Lower lobe of right lung (tissue), 2 donors: Measurements from ENCODE around the gene ATAD1. TPM values are rescaled to one million over a fixed set of nuclear protein-coding genes. Genes with fewer than 3 reads are reported as not detected.
A peak's percentile ranks its signal among the peaks of the same experiment; 100 is the strongest.
"Not testable (repeated sequence)": the region's sequence is repeated elsewhere in the genome, so short reads cannot be mapped to it uniquely, and the experiment has no call there.

Experiments used
- ATAC-seq, 2 donors: fragments of 200-7000 bp; cut with Tn5 transposase; one replicate each; pipeline ENCODE4 v1.9.1; 2020 to 2022; ENCODE audit warnings: mild to moderate bottlenecking in 2 of 2, moderate library complexity in 2 of 2
- DNase-seq: peaks from one replicate; pipeline ENCODE4 v3.0.0-alpha.2; 2020
- H3K27ac ChIP-seq: fragments of 200-600 bp; one replicate; pipeline ENCODE4 v1.8.0; 2022
- H3K27me3 ChIP-seq: fragments of 200-600 bp; one replicate; pipeline ENCODE4 v1.8.0; 2022; ENCODE audit warnings: low read depth
- H3K36me3 ChIP-seq: fragments of 200-600 bp; one replicate; pipeline ENCODE4 v1.8.0; 2022; ENCODE audit warnings: mild to moderate bottlenecking
- H3K4me1 ChIP-seq: fragments of 200-600 bp; one replicate; pipeline ENCODE4 v1.8.0; 2022
- H3K4me3 ChIP-seq: fragments of 200-600 bp; one replicate; pipeline ENCODE4 v1.8.0; 2022; ENCODE audit warnings: mild to moderate bottlenecking
- H3K9me3 ChIP-seq: fragments of 200-600 bp; one replicate; pipeline ENCODE4 v1.8.0; 2022
- intact Hi-C: fragments of 100-400 bp; cut with DNase I; formaldehyde crosslinking; loops from one replicate; pipeline ENCODE4 v1.11.0; 2022
- total RNA-seq: library from RNA; stranded (reverse); fragmentation: NEBNext Ultra II Directional; extraction: Animal tissue kit (Norgen Biotek cat#: 25700); gene quantifications from one replicate; pipeline ENCODE4 v1.2.1, GENCODE V29; 2021
- TF ChIP-seq, protein P1 (sequence below): fragments of 200-600 bp; IDR thresholded peaks from one replicate; pipeline ENCODE4 v1.8.0; 2022; ENCODE audit warnings: antibody characterized with exemption, mild to moderate bottlenecking
- donor health status: DM: no; HTN: yes; CAD: no; lungs with severe emphysema.

The ATAD1 gene
- total RNA-seq, 1 donor from 2014 or later = 51.2 TPM

DNA sequence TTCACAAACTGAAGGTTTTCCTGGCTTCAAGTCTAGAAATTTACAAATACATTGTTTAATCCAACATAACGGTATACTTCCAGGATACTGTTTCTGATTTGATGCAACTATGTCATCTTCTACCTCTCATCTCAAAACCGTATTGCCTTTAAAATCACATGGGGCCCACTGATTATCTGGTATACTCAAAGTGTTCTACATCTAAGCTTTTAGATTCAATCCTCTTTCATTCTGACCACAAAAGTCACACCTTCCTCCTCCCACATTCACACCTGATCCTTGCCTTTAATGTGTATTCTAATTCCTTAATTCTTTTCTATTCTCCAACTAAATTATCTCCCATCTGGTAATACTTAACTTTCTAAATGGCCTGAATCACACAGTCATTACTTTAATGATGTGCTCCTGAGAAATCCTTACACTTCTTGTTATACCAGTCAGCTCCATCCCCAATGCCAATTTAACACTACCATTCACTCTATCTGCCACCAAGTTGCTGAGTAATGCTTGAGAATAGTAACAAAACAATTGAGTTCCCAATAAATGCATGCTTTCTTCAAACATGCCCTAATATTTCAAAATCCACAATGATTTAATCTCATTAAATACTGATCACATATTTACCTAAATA lies 13.0 kb downstream of the ATAD1 start:
- Histone ChIP-seq H3K9me3 (no peaks in the 10 kb centered on the region), H3K27ac (no peak overlapping the region), H3K4me1 (no peaks in the 10 kb centered on the region), H3K4me3 (no peak overlapping the region), H3K36me3 (no peaks in the 10 kb centered on the region), H3K27me3 (no peaks in the 10 kb centered on the region)
- intact Hi-C loops = no loop called here
- TF ChIP-seq, protein P1, sequence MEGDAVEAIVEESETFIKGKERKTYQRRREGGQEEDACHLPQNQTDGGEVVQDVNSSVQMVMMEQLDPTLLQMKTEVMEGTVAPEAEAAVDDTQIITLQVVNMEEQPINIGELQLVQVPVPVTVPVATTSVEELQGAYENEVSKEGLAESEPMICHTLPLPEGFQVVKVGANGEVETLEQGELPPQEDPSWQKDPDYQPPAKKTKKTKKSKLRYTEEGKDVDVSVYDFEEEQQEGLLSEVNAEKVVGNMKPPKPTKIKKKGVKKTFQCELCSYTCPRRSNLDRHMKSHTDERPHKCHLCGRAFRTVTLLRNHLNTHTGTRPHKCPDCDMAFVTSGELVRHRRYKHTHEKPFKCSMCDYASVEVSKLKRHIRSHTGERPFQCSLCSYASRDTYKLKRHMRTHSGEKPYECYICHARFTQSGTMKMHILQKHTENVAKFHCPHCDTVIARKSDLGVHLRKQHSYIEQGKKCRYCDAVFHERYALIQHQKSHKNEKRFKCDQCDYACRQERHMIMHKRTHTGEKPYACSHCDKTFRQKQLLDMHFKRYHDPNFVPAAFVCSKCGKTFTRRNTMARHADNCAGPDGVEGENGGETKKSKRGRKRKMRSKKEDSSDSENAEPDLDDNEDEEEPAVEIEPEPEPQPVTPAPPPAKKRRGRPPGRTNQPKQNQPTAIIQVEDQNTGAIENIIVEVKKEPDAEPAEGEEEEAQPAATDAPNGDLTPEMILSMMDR = no peak
- ATAC-seq (peak in 1 of 2 donors; percentile 27), DNase-seq (no peak)

DNA sequence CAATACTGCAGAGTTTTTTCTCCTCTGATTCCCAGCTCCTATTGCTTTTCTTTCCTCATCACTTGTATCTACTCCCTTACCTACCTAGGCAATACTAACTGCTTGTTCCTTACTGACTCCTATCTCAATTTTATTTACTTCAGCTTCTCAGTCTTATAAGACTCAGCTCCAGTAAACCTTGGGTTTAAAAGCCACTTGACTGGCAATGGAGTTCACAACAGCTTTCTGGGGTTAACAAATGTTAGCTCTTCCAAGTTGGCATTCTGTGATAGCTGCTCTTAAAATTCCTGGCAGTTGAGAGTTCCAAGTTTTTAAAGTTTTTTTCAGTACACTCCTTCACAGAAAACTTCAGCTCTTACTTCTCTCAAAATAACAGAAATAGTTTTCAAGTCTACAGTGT lies 14.2 kb downstream of the ATAD1 start:
- H3K36me3 ChIP-seq = no peaks in the 10 kb centered on the region
- no peaks in the 10 kb centered on the region for H3K4me1 ChIP-seq
- TF ChIP-seq, protein P1 = no peak
- intact Hi-C loops = no loop called here
- H3K27ac ChIP-seq = no peak overlapping the region
- DNase-seq = no peak
- no peaks in the 10 kb centered on the region for H3K9me3 ChIP-seq
- no peak overlapping the region for H3K4me3 ChIP-seq
- H3K27me3 ChIP-seq = no peaks in the 10 kb centered on the region
- ATAC-seq = peak; percentile 72 to 92

DNA sequence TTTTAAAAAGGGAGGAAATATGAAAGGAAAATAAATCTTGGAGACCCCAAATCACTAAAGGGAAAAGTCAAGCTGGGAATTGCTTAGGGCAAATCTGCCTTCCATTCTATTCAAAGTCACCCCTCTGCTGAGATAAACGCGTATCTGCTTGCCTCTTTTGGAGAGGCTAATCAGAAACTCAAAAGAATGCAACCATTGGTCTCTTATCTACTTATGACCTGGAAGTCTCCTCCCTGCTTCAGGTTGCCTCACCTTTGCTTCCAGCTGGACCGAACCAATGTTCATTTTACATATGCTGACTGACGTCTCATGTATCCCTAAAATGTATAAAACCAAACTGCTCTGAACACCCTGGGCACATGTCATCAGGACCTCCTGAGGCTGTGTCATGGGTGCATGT lies 14.7 kb downstream of the ATAD1 start:
- DNase-seq = no peak
- H3K4me1 ChIP-seq = no peaks in the 10 kb centered on the region
- no peak overlapping the region for H3K4me3 ChIP-seq
- no peaks in the 10 kb centered on the region for H3K9me3 ChIP-seq
- intact Hi-C loops = no loop called here
- TF ChIP-seq, protein P1 = no peak
- peak in 1 of 2 donors; percentile 64 for ATAC-seq
- H3K27ac ChIP-seq = no peak overlapping the region
- H3K27me3 ChIP-seq = no peaks in the 10 kb centered on the region
- no peaks in the 10 kb centered on the region for H3K36me3 ChIP-seq

DNA sequence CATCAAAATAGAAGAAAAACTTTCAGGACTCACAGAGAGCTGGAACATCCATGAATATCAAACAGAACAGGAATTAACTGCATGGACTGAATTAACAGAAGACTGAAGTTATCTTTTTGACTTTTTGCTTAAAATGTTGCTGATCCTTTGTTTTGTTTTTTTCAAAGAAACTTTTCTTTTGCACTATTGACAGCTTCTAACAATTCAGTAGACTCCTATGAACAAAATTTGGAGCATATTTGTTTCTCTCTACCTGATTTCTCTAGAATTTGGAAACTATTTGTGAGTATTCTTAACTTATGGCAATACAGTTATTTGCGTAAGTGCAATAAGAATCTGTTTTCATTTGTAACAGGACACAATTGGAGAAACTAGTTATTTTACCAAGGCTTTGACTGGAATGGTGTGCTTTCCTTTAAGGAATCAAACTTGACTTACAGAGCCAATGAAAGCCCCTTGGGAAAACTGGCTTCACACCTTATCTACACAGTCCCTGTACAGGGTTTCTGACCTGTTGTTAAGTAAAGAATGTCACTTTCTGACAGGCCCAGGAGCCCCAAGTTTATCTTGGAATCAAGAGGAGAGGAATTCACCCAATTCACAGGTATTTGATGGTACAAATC lies 16.1 kb downstream of the ATAD1 start:
- H3K4me1 ChIP-seq, H3K36me3 ChIP-seq, H3K27me3 ChIP-seq, DNase-seq, intact Hi-C loops, ATAC-seq, H3K4me3 ChIP-seq, H3K9me3 ChIP-seq, H3K27ac ChIP-seq: not testable (repeated sequence)

DNA sequence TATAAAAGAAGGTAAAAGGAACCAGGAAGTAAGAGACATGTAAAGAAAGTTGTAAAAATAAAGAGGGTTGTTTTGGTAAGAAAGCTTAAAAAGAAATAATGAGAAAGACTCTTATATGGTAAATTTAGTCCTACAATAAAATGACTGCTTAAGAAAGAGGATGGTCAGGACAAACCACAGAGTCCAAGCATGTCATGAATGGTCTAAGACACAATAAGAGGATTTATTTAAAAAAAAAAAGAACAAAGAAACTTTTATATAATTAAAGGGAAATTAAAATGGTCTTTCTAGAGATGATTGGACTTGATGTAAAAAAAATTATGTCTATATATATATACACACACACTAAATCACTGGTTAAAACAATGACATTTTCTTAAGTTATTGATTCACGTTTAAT lies 18.2 kb downstream of the ATAD1 start:
- no peaks in the 10 kb centered on the region for H3K9me3 ChIP-seq
- DNase-seq (no peak), ATAC-seq (no peak)
- no peaks in the 10 kb centered on the region for H3K27me3 ChIP-seq
- TF ChIP-seq, protein P1 = no peak
- no peaks in the 10 kb centered on the region for H3K36me3 ChIP-seq
- intact Hi-C loops = no loop called here
- no peaks in the 10 kb centered on the region for H3K4me1 ChIP-seq
- H3K4me3 ChIP-seq = no peak overlapping the region
- no peak overlapping the region for H3K27ac ChIP-seq

DNA sequence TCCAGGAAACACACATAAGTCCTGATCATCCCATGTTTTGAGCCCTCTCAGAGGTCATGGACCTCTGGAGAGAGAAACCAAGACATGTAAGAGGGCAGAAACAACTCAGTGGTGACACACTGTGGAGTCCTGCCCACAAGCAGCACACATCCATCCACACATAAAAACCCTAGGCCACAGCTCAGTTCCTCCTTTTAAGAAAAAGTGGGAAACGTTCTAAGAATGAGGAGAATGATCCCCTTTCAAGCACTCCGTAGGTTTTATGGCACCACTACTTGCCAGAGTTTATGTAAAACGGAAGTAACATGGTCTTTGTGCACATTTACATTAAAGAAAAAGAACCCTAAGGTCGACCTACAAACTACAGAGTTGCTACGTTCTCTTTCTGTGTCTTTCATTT lies 19.9 kb downstream of the ATAD1 start:
- no peak overlapping the region for H3K27ac ChIP-seq
- H3K9me3 ChIP-seq = no peaks in the 10 kb centered on the region
- TF ChIP-seq, protein P1 = no peak
- ATAC-seq (no peak), DNase-seq (no peak)
- H3K4me1 ChIP-seq = no peaks in the 10 kb centered on the region
- H3K4me3 ChIP-seq = no peak overlapping the region
- no peaks in the 10 kb centered on the region for H3K36me3 ChIP-seq
- intact Hi-C loops = no loop called here
- no peaks in the 10 kb centered on the region for H3K27me3 ChIP-seq
